Measurements from ENCODE around the gene TRIM24. TPM values are rescaled to one million over a fixed set of nuclear protein-coding genes. Genes with fewer than 3 reads are reported as not detected.

Gene TRIM24
- total and polyA plus RNA-seq, 2 of the 13 experiments (the other 11 are each of a cell fraction or from before 2014, with no cell fraction given): 100 to 106 TPM

DNA sequence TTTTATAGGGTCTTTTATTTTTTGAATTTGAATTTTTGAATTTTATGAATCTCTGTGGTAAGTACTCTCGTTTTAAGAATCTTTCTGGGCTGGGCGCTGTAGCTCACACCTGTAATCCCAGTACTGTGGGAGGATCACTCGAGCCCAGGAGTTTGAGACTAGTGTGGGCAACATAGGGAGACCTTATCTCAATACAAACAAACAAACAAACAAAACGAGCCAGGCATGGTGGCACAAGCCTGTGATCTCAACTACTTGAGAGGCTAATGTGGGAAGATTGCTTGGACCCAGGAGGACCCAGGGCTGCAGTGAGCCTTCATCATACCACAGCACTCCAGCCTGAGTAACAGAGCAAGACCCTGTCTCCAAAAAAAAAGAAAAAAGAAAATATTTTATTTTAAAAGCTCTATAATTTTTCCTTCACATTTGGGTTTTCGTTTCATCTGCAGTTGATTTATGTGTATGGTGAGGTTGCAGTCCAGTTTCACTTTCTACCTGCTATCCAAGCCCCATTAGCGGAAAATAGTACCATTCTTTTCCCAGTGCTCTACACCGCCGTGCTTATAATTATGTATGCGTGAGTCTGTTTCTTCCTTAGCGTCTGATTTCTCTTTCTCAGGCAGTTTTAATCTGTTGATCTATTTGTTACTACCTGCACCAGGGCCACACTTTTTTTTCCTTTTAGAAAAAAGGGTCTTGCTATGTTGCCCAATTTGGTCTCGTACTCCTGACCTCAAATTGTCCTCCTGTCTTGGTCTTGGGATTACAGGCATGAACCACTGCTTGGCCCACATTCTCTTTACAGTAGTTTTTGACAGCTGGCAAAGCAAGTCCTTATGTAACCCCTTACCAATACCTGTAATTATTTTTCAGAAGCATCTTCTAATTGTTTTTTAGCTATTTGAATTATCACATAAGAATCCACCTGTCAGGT lies 21.7 kb downstream of the TRIM24 start (continued):
- TF ChIP-seq ZNF318 (CRISPR knock-in tag; IDR thresholded peaks at IDR 0.05) (no peak), ZNF83 (CRISPR knock-in tag; IDR thresholded peaks at IDR 0.05; ENCODE audit: borderline replicate concordance) (no peak)
- TF ChIP-seq, protein P1, sequence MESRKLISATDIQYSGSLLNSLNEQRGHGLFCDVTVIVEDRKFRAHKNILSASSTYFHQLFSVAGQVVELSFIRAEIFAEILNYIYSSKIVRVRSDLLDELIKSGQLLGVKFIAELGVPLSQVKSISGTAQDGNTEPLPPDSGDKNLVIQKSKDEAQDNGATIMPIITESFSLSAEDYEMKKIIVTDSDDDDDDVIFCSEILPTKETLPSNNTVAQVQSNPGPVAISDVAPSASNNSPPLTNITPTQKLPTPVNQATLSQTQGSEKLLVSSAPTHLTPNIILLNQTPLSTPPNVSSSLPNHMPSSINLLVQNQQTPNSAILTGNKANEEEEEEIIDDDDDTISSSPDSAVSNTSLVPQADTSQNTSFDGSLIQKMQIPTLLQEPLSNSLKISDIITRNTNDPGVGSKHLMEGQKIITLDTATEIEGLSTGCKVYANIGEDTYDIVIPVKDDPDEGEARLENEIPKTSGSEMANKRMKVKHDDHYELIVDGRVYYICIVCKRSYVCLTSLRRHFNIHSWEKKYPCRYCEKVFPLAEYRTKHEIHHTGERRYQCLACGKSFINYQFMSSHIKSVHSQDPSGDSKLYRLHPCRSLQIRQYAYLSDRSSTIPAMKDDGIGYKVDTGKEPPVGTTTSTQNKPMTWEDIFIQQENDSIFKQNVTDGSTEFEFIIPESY (CRISPR knock-in tag; IDR thresholded peaks at IDR 0.05): peak; percentile 39; the same call in 1 of the 2 replicates
